ENCODE results near the gene MOXD1. TPM values are rescaled to one million over a fixed set of nuclear protein-coding genes. Genes with fewer than 3 reads are reported as not detected.

MOXD1 gene
- under 1 TPM in 1 of 2 experiments, not detected in 1; 0.08 TPM for total RNA-seq

DNA sequence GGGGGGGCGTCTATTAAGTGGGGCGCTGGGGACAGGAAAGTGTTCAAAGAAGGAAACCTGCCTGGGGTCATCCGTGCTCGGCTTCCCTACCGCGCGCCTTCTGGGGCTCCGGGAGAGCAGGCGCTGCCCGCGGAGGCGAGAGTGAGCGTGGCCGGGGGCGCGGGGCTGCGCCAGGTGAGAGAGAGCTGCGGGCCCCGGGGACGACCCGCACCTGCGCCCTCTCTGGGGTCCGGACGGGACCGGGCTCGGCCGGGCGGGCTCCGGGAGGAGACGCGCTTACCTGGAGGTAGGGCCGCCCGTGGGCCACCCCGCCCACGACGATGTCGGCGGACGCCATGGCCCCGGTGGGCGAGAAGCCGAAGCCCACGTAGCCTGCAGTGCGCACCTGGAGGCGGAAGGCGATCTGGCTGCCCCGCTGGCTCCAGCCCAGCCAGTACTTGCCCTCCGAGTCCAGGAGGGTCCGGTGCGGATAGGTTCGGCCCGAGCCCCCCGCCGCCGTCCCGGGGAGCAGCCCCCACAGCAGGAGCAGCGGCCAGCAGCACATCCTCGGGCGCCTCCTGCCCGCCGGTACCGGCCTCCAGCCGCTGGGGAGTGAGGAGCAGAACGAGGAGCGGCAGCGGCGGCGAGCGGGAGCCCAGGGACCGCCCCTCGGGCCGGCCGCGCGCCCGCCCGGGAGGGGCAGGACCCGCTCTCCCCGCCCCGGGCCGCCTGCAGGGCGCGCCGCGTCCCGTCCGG is at the start of gene MOXD1:
Gene MOXD1, minus strand, starts transcription at position 593 of the 735 bp plus-strand sequence. Its CDS starts 49 bp downstream, at position 544.
- ChIA-PET CTCF (interaction anchor here (1.3 kb wide), 1 partner anchor 121 kb away, joined by 3 read pairs; no protein-coding TSS in a partner anchor), POLR2A (no interaction called here)

DNA sequence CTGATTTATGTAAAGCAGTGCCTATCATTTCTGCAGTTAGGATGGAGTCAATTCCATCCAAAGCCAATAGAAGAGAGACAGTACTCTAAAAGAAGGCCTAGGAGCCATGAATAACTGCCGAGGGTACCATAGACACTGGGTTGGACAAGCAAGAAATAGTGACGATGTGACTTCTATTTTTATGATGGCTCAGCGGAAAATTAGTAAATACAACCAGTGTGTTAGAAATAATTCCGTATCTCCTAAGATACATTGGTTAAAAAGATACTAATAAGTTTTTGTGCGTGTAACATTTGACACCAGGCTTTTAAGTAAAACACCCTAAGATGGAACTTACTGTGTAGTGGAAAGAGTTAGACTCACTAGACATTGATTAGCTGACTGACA is 45.6 kb upstream of the MOXD1 start:
- CTCF ChIA-PET, result no interaction called here
- POLR2A ChIA-PET, result no interaction called here

DNA sequence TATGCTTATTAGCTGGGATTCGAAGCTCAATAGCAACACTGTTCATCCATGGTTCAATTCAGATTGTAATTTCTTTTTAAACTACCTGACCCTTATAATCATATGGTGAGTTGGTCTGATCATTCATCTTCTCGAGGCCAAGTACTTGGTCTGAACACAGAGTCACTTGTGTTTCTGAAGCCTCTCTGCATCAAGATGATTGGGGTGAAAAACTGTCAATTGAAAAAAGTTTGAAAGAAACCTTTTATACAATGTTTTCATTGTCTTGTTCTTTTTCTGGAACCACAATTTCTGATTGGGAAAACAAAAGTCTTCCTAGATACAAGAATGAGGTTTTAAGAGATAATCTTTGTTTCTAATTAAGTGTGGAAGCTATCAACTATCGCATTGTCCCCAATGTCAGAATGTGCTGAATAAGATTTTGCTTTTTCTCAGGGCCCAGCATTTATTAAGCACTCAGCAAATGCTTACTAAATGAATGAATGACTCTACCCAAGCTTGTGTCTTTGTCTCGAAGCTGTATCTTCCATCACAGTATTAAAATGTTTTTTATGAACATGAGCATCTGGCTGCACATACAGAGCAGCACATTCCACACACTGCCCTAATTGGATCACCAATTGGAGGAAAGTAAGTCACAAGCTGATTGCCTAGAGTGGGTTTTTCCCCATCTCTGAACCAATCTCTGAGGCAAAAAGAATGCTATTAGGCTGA is 45.0 kb upstream of the MOXD1 start:
- CTCF ChIA-PET, result interaction anchor here (0.6 kb wide), 1 partner anchor 166 kb away, joined by 3 read pairs; no protein-coding TSS in a partner anchor
- POLR2A ChIA-PET, result no interaction called here

DNA sequence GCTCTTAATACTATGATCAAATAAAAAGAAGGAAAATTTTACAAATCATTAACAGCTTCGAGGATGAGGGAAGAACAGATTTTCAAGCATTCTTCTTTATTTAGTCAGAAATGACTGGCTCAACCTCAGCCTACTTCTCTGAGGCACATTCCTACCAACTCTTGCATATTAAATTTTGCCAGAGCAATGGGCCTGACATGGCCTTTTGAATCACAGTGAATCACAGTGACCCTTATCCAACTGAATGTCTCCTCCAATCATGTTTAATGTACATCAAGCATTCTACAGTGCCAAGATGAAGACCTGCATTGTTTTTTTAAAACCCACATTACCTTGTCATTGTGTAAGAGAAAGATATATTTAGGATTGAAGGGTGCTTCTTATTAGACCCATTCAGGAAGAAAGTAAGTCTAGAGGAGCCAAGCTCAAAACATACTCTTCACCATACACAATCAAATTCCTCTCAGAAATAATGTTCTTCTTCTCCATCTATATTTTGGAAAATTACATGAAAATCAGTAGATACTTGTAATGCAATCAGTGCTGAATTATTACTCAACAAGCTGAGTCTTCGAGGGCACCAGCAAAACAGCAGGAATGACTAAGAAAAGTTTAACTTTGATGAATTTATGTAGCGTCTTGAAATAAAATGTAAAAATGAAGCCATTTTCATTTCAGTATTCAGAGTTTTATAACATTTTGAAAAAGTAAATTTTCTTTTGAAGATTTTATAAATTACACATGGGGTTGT is 44.1 kb upstream of the MOXD1 start:
- ChIA-PET POLR2A (no interaction called here), CTCF (no interaction called here)

DNA sequence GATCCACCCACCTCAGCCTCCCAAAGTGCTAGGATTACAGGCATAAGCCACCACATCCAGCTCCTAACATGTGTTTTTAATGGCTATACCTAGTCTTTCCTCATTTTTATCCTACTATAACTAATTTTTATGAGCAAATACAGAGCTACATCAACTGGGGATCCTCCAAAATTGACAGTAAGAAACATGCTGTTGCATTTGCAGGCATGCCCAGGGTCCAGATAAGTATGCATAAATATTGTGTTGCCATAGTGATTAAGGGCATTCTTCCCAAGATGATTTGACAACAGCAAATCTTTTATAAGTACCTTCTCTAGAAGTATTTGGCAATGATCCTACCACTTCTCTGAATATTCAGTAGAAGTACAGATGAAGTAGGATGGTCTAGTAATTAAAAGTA is 41.9 kb upstream of the MOXD1 start:
- ChIA-PET POLR2A (no interaction called here), CTCF (no interaction called here)

DNA sequence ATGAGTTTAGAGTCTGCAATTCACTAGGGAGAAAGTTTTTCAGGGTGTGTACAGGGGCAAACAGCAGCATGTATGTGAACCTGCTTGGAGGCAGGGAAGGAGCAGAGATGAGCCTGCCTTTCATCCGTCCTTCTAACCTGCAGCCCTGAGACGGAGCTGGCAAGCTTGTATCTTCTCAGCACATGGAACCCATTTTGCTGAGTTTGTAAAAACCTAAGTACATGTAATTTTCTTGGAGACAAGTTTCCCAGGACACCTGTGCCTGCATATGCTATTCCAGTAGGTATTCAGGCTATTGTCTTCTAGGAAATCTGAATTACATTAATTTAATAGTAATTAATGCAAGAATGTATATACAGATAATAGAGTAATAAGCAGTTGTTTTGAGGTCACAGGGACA is 28.8 kb upstream of the MOXD1 start:
- ChIA-PET POLR2A (no interaction called here), CTCF (interaction anchor here (0.7 kb wide), 1 partner anchor 40 kb away, joined by 4 read pairs; no protein-coding TSS in a partner anchor)

DNA sequence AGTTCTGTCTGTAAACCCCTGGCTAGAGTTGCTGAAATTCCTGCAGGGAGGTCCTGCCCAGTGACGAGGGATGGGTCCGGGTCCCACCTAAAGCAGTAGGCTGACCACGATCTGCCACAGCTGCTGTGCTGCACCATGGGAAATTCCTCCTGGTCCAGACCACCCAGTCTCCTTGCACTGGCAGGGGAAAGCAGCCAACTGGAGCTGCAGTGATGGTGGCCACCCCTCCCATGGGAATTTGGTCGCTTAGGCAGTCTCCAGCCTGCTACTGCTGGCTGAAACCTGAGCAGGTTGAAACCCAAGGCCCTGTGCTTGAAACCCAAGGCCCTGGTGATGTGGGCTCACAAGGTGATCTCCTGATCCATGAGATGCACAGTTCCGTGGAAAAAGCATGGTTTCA is 23.9 kb upstream of the MOXD1 start:
- ChIA-PET CTCF (no interaction called here), POLR2A (no interaction called here)

DNA sequence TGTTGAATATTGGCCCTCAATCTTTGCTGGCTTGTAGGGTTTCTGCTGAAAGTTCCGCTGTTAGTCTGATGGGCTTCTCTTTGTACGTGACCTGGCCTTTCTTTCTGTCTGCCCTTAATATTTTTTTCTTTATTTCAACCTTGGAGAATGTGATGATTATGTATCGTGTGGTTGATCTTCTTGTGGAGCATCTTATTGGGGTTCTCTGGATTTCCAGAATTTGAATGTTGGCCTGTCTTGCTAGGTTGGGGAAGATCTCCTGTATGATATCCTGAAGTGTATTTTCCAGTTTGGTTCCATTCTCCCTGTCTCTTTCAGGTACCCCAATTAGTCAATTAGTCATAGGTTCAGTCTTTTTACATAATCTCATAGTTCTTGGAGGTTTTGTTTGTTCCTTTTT is 22.6 kb upstream of the MOXD1 start:
- POLR2A ChIA-PET, result no interaction called here
- CTCF ChIA-PET, result no interaction called here

DNA sequence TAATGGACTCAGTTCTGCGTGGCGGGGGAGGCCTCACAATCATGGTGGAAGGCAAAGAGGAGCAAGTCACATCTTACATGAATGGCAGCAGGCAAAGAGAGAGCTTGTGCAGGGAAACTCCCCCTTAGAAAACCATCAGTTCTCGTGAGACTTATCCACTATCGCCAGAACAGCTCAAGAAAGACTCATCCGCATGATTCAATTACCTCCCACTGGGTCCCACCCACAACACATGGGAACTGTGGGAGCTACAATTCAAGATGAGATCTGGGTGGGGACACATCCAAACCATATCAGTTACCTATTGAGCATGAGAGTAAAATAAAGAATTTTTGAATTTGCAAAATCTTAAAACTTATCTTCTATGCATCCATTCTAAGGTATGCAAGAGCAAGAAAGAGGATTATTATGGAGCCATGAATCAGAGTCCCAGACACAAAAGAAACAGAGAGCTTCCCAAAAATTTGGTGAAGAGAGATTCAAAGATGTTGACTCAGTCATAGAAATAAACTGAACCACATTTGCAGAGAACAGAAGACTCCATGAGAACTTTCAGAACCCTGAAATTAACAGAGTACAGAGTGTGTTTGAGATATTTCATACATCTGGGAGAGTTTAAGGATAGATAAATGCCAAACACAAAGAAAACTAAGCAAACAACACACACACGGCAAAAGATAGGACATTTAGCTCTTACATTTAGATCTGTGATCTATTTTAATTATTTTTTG is 17.1 kb upstream of the MOXD1 start:
- POLR2A ChIA-PET, result no interaction called here
- CTCF ChIA-PET, result no interaction called here

DNA sequence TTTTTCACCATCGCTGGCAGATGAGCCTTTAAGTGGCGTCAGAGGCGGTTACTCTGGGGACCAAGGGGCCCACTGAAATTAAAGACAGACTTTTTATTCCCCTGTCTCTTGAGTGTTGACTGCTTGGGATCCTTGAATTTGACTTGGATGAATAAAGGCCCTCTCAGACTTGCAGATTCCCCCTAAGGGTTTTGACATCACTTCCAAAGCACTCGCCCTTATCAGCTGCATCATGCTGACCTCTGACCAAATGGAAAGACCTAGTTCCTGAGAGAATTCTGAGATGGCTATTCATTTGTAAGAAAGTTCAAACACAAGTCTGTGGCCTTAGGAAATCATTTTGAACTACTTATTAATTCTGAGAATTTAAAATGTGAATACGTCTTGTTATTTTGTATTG is 13.5 kb upstream of the MOXD1 start:
- ChIA-PET POLR2A (no interaction called here), CTCF (no interaction called here)

DNA sequence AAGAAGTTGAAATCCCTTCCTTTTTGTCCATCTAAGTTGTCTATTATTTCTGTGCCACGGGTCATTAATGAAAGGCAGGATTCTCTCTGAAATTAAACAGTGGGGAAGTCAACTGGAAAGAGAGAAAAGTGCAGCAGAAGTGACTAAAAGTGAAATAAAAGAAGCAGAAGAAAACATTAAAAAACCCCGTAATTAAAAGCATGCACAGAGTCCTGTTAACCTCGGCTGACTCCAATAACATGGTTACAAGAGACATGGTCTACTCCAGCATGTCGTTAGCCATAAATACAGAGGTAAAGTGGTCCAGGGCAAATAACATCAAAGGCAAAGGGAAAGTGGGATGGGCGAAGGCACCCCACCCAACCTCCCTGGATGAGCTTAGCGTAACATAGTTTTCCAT is 13.0 kb upstream of the MOXD1 start:
- ChIA-PET POLR2A (no interaction called here), CTCF (no interaction called here)

DNA sequence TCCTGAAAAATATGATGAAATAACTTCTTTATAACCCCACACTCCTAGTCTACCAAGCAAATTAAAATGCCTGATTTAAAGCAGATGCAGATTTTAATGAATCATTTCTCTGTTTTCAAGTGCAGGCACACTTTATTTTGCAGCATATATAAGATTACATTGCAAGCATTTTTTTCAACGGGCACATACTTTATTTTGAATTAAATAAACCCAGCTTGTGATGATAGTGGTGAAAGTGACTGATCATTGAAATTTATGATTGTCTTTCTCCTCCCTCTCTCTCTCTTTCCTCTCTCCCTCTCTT is 12.2 kb upstream of the MOXD1 start:
- CTCF ChIA-PET, result no interaction called here

DNA sequence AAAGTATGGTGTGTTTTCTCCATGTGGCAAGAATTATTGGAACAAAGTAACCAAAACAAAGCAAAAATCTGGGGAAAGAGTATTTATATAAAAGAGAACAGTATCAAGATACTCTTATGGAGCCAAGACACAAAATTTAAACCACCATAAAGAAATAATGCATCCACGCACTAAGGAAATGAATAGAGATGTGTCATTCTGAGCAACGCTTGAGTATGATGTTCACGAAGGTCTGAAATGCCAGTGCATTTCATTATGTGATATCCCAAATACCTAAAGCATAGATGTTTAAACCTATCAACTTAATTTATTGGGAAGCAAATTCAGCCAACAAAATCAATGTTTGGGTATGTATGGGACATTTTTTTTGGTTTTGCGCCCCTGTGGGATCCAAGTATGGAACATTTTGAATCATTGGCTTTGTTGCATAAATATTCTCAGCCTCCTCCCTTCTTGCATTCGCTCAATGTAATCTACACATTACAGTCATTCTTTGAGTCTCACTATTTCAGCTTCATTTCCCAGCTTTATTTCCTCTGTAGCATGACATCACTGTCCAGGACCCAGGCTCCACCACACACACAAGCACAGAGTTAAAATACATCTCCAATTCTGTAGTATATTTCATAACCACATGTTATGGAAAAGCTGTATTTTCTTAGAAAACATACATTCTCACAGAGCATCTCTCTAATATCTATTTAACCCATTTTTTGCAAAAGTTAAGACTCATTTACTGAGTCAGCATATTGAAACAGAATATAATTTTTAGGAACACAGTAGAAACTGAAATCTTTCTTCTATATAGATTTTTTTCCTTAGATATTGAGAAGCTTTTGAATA is 11.6 kb upstream of the MOXD1 start:
- POLR2A ChIA-PET, result no interaction called here

More for the DNA sequence above, 12.2 kb upstream of the MOXD1 start:
- POLR2A ChIA-PET, result no interaction called here

DNA sequence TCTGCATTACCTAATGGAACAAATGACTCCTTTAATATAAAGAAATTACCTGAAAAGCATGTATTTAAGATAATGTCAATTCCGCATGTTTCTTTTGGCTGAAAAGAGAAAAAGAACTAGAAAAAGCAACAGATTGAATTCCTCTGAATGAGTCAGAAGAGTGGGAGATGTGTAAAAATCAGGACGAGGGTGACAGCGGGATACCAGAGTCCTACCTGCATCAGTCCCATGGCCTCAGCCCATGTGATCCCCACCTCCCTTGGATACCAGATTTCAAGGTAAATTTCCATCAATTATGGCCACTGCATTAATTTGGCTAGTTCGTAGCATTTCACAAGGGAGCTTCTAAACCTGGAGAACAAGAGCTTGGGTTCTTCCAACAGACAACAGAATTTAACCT is 10.0 kb upstream of the MOXD1 start:
- POLR2A ChIA-PET, result no interaction called here
- CTCF ChIA-PET, result no interaction called here

More for the DNA sequence above, 11.6 kb upstream of the MOXD1 start:
- CTCF ChIA-PET, result no interaction called here

DNA sequence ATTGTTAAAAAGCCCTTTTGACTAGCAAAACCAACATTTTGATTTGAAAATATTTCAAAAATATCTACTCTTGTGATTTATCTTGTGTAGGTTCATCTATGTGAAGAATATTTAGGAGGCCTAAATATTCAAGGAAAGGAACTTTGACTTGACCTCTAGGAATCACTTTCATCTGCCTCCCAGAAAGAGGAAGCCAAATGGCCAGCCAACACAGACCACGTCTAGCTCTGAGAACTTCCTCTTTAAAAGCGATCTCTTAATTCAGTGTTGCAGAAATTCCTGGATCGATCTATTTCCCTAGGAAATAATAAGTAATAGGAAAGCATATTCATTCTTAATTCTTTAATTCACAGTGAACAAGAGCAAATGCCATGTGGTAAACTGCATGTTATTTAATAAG is 9.6 kb upstream of the MOXD1 start:
- CTCF ChIA-PET, result no interaction called here
- POLR2A ChIA-PET, result no interaction called here

DNA sequence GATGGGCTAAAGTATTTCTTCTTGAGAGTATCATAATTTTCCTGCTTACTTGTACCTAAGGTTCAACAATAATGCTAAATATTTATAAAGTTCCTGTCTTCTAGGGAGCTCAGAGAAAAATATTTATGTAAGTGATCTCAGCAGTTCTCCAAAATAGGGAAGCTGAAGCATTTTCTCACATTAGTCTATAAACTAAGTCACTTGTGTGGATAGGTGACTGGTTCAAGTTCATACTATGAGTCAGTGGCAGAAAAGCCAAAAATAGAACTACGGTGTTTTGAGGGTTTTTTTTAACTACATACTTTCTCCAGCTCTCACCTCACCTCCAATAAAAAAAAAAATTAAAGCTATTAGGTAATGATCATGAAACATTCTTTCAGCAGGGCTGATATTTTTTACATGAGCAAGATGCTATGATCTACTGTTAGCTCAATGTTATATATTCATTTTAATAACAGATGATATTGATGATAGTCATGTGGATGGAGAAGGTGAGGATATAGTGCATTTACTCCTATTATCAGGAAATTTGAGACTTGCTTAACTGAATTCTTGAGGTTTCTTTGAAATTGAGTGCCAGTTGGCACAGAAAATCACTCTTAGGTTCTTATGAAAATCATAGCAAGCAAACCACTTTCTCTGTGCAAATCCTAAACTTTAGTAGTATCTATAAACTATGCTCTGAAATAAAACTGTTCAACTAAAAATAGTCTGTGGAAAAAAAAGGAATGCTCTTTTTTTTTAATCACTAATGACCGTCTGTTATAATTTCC is 4.1 kb upstream of the MOXD1 start:
- CTCF ChIA-PET, result no interaction called here
- POLR2A ChIA-PET, result no interaction called here

DNA sequence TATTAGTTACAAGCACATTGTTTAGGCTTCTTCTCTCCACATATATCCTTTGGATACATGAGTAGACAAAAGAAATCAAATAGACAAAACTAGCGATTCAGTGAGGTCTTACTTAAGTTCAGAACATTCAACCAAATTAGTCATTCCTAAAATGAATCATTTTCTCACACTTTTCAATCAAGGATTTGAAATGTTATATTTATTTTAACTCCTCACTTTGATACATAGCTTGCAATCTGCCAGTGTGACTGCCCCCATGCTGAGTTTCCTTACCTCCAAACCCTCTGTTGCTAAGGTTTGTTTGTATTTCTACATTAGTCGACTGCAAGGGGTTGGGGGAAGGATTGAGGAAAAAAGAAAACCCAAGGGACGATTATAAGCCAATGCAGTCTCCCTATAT is 3.5 kb upstream of the MOXD1 start:
- ChIA-PET CTCF (no interaction called here), POLR2A (no interaction called here)

DNA sequence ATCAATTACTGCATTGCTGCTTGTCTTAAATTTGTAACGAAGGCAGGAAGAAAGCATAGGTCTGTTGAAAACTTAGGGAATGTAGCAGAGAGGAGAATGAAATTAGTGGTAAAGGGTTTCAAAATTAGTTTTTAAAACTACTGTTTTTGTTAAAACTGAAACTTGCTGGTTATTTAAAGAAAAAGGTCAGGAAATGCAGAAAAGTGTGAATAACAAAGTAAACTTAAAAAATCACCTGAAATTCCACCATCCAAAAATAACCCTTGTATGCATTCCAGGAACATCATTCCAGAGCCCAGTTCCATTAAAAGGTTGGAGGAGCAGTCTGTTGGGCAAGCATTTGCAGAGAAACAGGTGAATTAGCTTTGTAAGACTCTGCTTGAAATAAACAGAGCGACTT is 3.1 kb upstream of the MOXD1 start:
- ChIA-PET POLR2A (no interaction called here), CTCF (no interaction called here)

Data from activated CD8-positive, alpha-beta memory T cell treated with anti-CD3 and anti-CD28 coated beads for 36 hours (primary cell).